Astrocyte (in vitro differentiated cells and primary cell): ENCODE measurements around the gene CTNNA3. TPM values are rescaled to one million over a fixed set of nuclear protein-coding genes. Genes with fewer than 3 reads are reported as not detected.

ENCODE experiments used
- DNase-seq: peaks from one replicate; pipeline ENCODE4 v3.0.0-alpha.2; 2010; ENCODE audit warnings: low read depth
- FAIRE-seq: peaks from 2 replicates; lab custom pipeline; 2011; peaks lifted over from hg19 to GRCh38; lab: Jason Lieb, UNC
- H2AFZ ChIP-seq: 2 replicates; pipeline ENCODE4 v1.6.0; 2012; ENCODE audit warnings: low read depth, low read length, inconsistent platforms
- H3K27ac ChIP-seq: 2 replicates; pipeline ENCODE4 v1.5.1; 2011; ENCODE audit warnings: low read depth, low read length, inconsistent platforms
- H3K27me3 ChIP-seq: 2 replicates; pipeline ENCODE4 v1.6.0; 2011; ENCODE audit warnings: low read length, inconsistent platforms; ENCODE audit not compliant: insufficient read depth
- H3K36me3 ChIP-seq: 2 replicates; pipeline ENCODE4 v1.5.1; 2011; ENCODE audit warnings: low read length, inconsistent platforms; ENCODE audit not compliant: insufficient read depth
- H3K4me1 ChIP-seq: 2 replicates; pipeline ENCODE4 v1.5.1; 2011; ENCODE audit warnings: low read length, inconsistent platforms; ENCODE audit not compliant: insufficient read depth
- H3K4me2 ChIP-seq: 2 replicates; pipeline ENCODE4 v1.6.0; 2012; ENCODE audit warnings: low read length, inconsistent platforms
- H3K4me3 ChIP-seq: 2 replicates; pipeline ENCODE4 v1.5.1; 2011; ENCODE audit warnings: low read depth, mild to moderate bottlenecking, low read length, inconsistent platforms; ENCODE audit not compliant: insufficient read depth
- H3K79me2 ChIP-seq: 2 replicates; pipeline ENCODE4 v1.6.0; 2012; ENCODE audit warnings: mild to moderate bottlenecking, low read length, inconsistent platforms; ENCODE audit not compliant: insufficient read depth
- H3K9ac ChIP-seq: 2 replicates; pipeline ENCODE4 v1.6.0; 2012; ENCODE audit warnings: mild to moderate bottlenecking, low read length, inconsistent platforms
- H3K9me3 ChIP-seq: 2 replicates; pipeline ENCODE4 v1.5.1; 2012; ENCODE audit warnings: low read depth, mild to moderate bottlenecking, low read length, inconsistent platforms; ENCODE audit not compliant: insufficient read depth
- H4K20me1 ChIP-seq: 2 replicates; pipeline ENCODE4 v1.6.0; 2012; ENCODE audit warnings: low read length, inconsistent platforms; ENCODE audit not compliant: insufficient read depth
- H3K27ac Mint-ChIP-seq: one replicate; pipeline ENCODE4 v1.8.0; 2021; ENCODE audit warnings: mild to moderate bottlenecking, mixed read lengths; ENCODE audit not compliant: unreplicated experiment
- H3K27me3 Mint-ChIP-seq: one replicate; pipeline ENCODE4 v1.8.0; 2021; ENCODE audit warnings: low read depth, mixed read lengths; ENCODE audit not compliant: unreplicated experiment
- H3K36me3 Mint-ChIP-seq: one replicate; pipeline ENCODE4 v1.8.0; 2021; ENCODE audit warnings: low read depth, mixed read lengths; ENCODE audit not compliant: unreplicated experiment
- H3K4me1 Mint-ChIP-seq: one replicate; pipeline ENCODE4 v1.8.0; 2021; ENCODE audit warnings: low read depth, mixed read lengths; ENCODE audit not compliant: unreplicated experiment
- H3K4me3 Mint-ChIP-seq: one replicate; pipeline ENCODE4 v1.8.0; 2021; ENCODE audit warnings: mild to moderate bottlenecking, moderate library complexity, mixed read lengths; ENCODE audit not compliant: unreplicated experiment
- H3K9me3 Mint-ChIP-seq: one replicate; pipeline ENCODE4 v1.8.0; 2021; ENCODE audit warnings: mild to moderate bottlenecking, mixed read lengths; ENCODE audit not compliant: unreplicated experiment
- CTCF ChIP-seq: IDR thresholded peaks from 2 replicates; pipeline ENCODE4 v1.5.1; 2011; ENCODE audit warnings: low read depth, mild to moderate bottlenecking, inconsistent platforms, low read length, moderate library complexity; ENCODE audit not compliant: insufficient read depth
- EZH2 ChIP-seq: IDR thresholded peaks from 2 replicates; pipeline ENCODE4 v1.6.1; 2012; ENCODE audit warnings: mild to moderate bottlenecking, low read length, inconsistent platforms; ENCODE audit not compliant: insufficient read depth
- total RNA-seq: library from RNA; stranded (reverse); gene quantifications from 2 replicates; pipeline ENCODE4 v1.2.1, GENCODE V29; 2021

CTNNA3 gene
- total RNA-seq, 1 donor from 2014 or later: 0.73 TPM

- Histone ChIP-seq H3K4me2 (no peak overlapping the region), H3K4me3 (no peak overlapping the region), H3K9ac (no peak overlapping the region), H3K27me3 (no peaks in the 10 kb centered on the region), H3K79me2 (no peaks in the 10 kb centered on the region), H3K36me3 (no peaks in the 10 kb centered on the region), H2AFZ (no peak overlapping the region), H4K20me1 (no peaks in the 10 kb centered on the region), H3K4me1 (no peaks in the 10 kb centered on the region), H3K9me3 (no peaks in the 10 kb centered on the region), H3K27ac (no peak overlapping the region)
- Mint-ChIP-seq H3K36me3 (no peaks in the 10 kb centered on the region), H3K27me3 (no peaks in the 10 kb centered on the region), H3K4me1 (peaks cover 7% of the 10 kb centered on the region), H3K9me3 (no peaks in the 10 kb centered on the region), H3K27ac (no peak overlapping the region), H3K4me3 (no peak overlapping the region)
- FAIRE-seq (no peak), DNase-seq (no peak)
- TF ChIP-seq EZH2 (no peak), CTCF (no peak)
Measured at GRCh38 chr10:67676208-67676825, 19.7 kb downstream of the CTNNA3 start.

- H3K36me3 ChIP-seq: no peaks in the 10 kb centered on the region
- H3K4me3 ChIP-seq: no peak overlapping the region
- no peaks in the 10 kb centered on the region for H3K9me3 ChIP-seq
- H3K27me3 Mint-ChIP-seq: no peaks in the 10 kb centered on the region
- TF ChIP-seq CTCF (no peak), EZH2 (no peak)
- H2AFZ ChIP-seq: no peak overlapping the region
- no peak overlapping the region for H3K27ac Mint-ChIP-seq
- H3K27ac ChIP-seq: peak overlapping the region; percentile 43
- H3K4me1 ChIP-seq: no peaks in the 10 kb centered on the region
- no peaks in the 10 kb centered on the region for H4K20me1 ChIP-seq
- no peak overlapping the region for H3K9ac ChIP-seq
- H3K4me2 ChIP-seq: peak overlapping the region; percentile 15
- peaks cover 9% of the 10 kb centered on the region for H3K4me1 Mint-ChIP-seq
- H3K79me2 ChIP-seq: no peaks in the 10 kb centered on the region
- H3K4me3 Mint-ChIP-seq: no peak overlapping the region
- H3K36me3 Mint-ChIP-seq: no peaks in the 10 kb centered on the region
- no peaks in the 10 kb centered on the region for H3K9me3 Mint-ChIP-seq
- DNase-seq: peak; percentile 60
- no peaks in the 10 kb centered on the region for H3K27me3 ChIP-seq
- FAIRE-seq: no peak
Measured at GRCh38 chr10:67670401-67670800, 25.6 kb downstream of the CTNNA3 start.

DNA sequence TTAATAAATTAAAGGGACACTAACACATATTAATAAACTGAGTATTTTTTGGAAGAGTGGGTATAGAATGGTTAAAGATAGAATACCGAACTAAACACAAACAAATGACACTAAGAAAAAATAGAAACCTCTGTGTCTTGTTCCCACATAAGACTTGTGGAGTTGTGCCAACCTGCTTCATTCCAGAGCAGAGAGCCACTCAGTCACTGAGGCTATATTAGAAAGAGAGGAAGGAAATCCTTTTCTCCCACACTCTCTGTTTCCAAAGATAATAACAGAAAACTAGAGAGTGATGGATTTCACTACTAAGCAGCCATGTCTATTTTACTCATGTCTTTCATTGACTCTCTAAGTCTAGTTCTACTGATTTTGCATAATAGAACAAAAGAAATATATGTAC lies 26.0 kb downstream of the CTNNA3 start:
- no peak overlapping the region for H3K4me3 Mint-ChIP-seq
- H3K9me3 ChIP-seq: no peaks in the 10 kb centered on the region
- H3K4me2 ChIP-seq: peak overlapping the region; percentile 15
- no peak overlapping the region for H2AFZ ChIP-seq
- H3K79me2 ChIP-seq: no peaks in the 10 kb centered on the region
- no peaks in the 10 kb centered on the region for H3K27me3 Mint-ChIP-seq
- H3K4me1 Mint-ChIP-seq: peaks cover 12% of the 10 kb centered on the region
- no peaks in the 10 kb centered on the region for H3K36me3 Mint-ChIP-seq
- no peaks in the 10 kb centered on the region for H3K36me3 ChIP-seq
- H3K27ac Mint-ChIP-seq: no peak overlapping the region
- no peak overlapping the region for H3K9ac ChIP-seq
- H3K27me3 ChIP-seq: no peaks in the 10 kb centered on the region
- FAIRE-seq (no peak), DNase-seq (peak; percentile 31)
- no peaks in the 10 kb centered on the region for H4K20me1 ChIP-seq
- no peak overlapping the region for H3K4me3 ChIP-seq
- H3K27ac ChIP-seq: peak overlapping the region; percentile 43
- H3K4me1 ChIP-seq: no peaks in the 10 kb centered on the region
- TF ChIP-seq CTCF (no peak), EZH2 (no peak)
- H3K9me3 Mint-ChIP-seq: no peaks in the 10 kb centered on the region
